SIG-M5 (cell line): ENCODE results near the gene ADPRHL1.
"Not testable (repeated sequence)": the region's sequence is repeated elsewhere in the genome, so short reads cannot be mapped to it uniquely, and the experiment has no call there.

Source experiments
- DNase-seq: peaks from one replicate; lab custom pipeline; 2025; lab: John Stamatoyannopoulos, UW

The ADPRHL1 gene

DNA sequence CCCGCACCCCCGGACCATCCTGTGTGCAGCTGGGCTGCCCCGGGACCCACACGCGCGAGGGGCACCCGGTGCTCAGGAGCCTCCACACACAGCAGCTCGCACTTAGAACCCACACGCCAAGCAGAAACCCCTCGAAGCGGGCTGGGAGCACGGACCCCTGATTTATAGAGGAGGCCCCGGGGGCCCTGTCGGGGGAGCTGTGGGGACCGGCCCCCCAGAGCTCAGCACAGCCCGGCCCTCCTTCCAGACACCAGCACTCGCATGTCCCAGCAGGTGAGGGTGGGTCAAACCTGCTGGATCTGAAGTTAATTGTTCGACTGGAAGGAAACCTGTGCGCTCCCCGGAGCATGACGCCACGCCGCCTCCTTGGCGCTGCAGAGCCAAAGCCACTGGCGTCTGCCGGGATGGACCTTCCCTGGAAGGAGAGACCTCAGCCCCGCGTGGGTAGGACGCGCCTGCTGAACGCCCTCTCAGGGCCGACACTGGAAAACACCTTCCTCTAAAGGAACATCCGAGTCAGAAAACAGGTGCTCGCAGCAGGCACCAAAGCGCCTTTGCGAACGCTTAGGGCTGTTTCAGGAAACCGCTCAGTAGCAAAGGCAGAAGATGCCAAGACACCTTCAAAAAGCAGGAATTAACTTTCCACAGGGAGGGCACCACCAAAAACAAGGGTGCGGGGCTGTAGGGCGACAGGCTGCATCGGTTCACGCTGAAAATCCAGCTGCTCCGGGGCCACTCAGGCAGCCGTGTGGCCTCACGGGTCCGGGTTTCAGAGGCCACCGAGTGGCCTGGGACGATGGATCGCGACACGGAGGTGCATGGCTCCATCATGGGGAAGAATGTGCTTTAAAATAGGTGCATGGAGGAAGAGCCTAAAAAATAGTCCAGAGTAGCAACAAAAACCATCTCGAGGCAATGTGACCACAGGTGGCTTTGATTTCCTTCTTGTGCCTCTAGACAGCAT is 51.6 kb downstream of the ADPRHL1 start:
- DNase-seq = no peak

DNA sequence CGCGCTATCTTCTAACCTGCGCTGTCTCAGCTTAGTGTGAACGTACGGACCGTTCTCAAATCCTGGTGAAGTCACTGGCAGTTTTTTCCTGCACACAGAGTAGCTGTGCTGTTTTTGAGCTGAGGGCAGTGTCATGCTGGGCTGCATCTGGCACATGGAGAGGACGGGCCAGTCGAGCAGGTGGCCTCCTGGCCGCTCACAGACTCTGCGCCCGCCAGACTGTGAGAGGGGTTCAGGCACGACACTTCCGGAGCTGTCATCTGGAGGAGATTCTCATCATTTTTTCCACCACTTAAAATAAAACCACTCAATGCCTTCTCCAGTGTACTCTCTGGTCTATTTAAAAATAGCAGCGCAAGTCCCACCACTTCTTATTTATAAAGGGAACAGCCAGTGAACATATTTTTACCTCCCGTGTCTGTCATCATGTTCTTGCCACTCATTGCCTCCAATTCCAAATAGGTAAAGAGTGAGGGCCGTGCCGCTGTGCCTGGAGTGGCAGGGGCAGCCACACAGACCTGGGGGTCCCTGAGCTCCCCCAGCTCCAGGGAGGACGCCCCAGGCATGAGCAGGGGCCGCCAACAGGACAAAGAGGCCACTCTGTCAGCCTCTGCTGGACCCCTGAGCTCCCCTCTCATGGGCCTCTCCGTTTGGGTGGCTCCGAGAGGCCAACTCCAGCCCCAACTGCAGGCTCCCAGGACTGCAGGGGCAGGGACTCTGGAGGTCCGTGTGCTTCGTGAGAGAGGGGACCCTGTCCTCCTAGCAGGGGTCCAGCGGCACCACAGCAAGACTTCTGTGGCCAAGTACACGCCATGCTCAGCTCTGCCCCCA is 52.5 kb downstream of the ADPRHL1 start:
- DNase-seq = no peak

DNA sequence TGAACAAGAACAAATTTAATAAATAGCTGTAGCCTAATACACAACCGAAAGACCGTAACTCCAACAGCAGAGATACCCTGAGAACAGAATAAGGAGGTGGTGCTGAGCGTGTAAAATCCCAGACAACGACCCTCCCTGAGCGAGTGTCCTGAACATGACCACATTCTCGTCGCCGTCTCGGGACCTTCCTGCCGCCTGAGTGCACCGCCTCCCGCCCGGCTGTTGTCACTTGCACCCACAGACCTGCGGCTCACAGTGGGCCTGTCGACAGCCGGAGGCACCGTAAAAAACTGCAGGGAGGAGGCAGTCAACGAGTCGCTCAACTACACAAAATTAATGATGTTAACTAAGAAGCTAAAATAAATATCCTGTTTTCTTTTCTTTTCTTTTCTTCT is 53.5 kb downstream of the ADPRHL1 start:
- DNase-seq = no peak

DNA sequence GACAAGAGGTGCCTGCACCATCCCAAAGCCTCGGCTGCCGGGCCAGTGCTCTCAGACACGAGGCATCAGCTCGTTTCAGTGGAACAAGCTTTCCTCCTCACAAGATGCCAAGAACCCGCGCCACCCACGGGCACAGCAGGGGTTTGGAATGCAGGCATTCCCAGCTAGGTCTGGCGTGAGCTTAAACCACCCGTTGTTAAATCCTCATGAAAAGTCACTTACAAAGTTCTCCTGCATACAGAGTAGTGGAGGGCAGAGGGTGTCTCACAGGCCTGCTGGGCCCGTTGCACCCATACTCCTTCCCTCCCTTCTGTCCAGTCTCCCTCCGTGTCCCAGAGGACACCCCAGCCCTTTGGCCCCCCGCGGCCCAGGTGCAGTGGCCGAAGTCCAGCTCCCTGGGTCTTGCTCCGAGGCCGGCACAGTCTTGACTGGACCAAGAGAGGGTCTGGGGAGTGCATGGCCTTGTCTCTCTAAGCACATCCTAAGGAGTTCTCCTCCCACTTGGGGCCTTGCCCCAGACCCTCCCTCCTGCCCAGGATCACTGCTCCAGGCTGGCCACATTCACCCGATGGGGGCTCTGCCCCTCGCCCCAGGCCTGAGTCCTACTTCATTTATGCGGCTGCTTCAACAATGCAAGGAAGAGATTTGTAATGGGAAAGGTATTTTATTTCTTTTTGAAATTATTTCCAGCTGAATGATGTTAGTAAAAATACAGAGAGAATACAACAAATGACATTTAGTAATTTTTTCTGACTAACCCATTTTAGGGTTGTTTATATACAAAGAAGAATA is 54.1 kb downstream of the ADPRHL1 start:
- DNase-seq = no peak

DNA sequence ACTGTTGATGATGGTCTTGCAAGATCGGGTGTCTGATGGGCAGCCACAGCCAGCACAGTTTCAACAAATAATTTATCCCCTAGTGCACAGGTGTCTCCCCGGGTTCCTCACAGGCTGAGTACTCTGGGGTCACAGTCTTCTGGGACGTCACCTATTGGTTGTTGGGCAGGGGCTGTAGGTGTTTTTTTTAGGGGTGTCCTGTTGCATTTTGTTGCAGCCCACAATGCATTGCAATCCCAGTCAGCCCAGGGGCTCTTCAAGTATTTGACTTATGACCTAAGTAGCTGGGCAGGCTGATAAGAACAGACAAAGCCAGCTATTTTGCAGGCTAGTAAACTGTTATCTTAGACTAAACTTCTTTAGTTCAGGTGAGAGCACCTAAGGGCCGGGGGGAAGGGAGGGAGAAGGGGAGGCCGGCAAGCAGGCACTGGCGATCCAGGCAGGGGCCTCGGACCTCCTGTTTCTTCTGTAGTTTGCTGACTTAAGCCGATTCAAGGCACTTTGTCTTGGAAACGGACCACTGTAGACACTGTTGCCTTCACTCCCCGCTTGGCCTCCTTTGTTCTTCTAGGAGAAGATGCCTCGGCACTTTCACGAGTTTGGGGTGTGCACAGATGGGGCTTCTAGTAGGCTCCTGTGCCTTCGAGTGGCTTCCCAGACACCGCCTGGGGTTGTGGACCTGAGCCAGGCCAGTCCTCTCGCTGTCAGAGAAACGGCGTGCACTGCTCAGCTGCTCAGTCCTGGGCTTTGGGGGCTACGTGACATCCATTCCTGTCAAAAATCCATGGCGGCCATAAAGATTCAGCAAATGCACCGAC is 55.5 kb downstream of the ADPRHL1 start:
- DNase-seq = no peak

DNA sequence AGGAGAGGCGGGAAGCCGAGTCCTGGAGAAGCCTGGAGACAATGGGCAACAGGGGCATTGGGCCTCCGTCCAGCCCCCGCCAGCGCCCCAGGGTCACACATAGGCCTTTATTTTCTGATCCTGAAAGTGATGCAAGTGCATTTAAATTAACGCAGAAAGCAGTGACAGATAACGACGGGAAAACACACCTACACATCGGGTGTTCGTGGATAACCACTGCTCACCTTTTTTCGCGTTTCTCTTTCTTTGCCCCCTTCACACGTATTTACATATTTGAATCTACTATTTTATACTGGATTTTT is 59.0 kb downstream of the ADPRHL1 start:
- no peak for DNase-seq

DNA sequence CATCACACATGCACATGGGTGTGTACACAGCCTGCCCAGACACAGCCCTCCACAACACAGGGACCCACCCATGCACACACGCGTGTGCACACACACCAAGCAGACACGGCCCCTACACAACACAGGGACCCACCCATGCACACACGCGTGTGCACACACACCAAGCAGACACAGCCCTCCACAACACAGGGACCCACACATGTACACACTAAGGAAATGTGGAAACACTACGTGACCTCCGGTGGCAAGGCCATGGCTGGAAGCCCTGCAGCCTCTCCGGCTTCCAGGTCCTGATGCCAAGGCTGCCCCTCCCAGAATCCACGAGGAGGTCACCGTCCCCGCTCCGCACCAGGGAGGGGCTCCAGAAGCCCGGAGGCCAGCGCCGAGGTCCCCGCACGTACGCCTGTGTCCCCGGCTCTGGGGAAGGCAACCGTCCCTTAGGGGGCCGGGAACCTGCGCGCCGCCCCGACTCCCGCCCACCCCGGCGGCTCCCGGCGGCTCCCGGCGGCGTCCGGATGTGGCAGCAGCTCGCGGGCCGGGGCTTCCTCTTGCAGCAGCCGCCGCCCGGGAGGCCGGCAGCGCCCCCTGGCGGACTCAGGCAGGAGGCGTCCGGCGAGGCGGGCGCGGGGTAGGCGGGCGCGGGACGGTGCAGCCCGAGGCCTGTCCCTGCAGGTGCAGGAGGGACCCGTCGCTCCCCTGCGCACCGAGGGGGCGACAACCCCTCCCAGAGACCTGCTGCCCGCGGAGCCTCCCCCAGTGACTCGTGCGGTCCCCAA is 59.5 kb downstream of the ADPRHL1 start:
- DNase-seq = peak; percentile 25

DNA sequence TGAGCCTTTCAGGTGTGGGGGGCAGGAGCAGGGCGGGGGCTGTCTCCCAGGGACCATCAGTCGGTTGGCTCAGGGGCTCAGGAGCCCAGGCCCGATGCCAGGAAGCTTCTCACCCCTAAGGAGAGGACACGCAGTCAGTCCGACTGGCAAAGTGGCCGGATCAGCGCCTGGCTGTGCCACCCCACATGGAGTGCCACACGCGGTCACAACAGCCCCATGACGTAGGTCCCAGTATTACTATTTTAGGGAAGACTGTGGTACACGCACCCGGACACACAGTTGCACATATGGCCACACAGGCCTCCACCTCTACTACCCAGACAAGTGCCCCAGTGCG is 60.1 kb downstream of the ADPRHL1 start:
- DNase-seq = no peak

DNA sequence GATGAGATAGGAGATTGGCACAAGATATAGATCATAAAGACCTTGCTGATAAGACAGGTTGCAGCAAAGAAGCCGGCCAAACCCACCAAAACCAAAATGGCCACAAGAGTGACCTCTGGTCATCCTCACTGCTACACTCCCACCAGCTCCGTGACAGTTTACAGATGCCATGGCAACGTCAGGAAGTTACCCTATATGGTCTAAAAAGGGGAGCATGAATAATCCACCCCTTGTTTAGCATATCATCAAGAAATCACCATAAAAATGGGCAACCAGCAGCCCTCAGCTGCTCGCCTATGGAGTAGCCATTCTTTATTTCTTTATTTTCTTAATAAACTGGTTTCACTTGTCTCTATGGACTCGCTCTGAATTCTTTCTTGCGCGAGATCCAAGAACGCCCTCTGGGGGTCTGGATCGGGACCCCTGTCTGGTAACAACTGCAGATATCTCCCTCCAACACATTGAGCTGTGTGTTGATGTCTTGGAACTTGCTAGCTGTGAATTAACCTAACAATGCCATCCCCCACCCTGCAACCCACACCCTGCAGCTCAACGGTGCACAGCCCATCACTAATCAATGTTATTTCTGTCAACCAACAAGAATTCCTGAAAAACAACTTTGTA is 62.3 kb downstream of the ADPRHL1 start:
- DNase-seq = no peak

DNA sequence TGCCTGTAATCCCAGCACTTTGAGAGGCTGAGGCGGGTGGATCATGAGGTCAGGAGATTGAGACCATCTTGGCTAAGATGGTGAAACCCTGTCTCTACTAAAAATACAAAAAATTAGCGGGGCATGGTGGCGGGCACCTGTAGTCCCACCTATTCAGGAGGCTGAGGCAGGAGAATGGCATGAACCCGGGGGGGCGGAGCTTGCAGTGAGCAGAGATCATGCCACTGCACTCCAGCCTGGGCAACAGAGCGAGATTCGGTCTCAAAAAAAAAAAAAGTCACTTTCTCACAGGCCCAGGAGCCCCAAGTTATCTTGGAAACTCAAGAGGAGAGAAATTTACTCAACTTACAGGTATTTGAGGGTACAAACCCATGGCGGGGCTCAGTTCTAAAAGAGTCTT is 63.7 kb downstream of the ADPRHL1 start:
- DNase-seq = not testable (repeated sequence)

DNA sequence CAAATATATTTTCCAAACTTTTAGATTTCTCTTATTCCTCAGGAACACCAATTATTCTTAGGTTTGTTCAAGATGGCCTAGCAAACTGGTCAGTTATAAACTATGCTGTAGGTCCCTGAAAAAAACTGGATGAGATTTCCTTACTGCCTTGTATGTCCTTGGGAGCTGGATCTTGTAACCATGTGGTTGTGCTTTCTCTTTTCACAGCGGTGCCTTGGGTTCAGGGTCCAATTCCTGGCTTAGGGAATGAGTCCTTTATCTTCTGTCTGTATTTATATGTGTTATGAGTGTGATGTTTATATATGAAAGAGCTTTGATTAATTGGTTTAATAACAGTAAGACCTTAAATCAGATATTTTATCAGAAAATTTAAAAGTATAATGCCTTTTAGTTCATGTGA is 65.9 kb downstream of the ADPRHL1 start:
- DNase-seq = no peak

DNA sequence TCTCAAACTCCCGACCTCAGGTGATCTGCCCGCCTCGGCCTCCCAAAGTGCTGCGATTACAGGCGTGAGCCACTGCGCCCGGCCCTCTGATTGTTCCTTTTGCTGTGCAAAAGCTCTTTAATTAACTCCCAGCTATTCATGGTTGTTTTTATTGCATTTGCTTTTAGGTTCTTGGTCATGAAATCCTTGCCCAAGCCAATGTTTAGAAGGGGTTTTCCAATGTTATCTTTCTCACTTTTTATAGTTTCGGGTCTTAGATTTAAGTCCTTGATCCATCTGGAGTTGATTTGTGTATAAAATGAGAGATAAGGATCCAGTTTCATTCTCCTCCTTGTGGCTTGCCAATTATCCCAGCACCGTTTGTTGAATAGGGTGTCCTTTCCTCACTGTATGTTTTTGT is 70.2 kb downstream of the ADPRHL1 start:
- DNase-seq = no peak

DNA sequence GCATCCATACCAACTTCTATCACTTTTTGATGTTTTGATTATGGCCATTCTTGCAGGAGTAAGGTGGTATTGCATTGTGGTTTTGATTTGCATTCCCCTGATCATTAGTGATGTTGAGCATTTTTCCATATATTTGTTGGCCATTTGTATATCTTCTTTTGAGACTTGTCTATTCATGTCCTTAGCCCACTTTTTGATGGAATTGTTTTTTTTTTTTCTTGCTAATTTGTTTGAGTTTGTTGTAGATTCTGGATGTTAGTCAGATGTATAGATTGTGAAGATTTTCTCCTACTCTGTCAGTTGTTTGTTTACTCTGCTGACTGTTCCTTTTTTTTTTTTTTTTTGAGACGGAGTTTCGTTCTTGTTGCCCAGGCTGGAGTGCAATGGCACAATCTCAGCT is 70.7 kb downstream of the ADPRHL1 start:
- DNase-seq = not testable (repeated sequence)

DNA sequence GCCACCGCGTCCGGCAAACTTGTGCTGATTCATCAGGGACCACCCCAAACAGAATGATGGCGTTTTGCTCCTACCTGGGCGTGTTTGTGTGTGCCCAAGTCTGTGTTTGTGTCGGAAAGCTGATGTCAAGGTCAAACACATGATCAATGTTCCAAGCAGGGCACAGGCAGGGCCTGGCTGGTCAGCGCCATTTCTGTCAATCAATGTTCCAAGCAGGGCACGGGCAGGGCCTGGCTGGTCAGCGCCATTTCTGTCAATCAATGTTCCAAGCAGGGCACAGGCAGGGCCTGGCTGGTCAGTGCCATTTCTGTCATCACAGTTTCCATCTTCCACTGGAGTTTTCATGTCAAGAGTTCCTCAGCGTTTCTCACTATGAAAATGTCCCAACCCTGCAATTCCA is 74.5 kb downstream of the ADPRHL1 start:
- no peak for DNase-seq

DNA sequence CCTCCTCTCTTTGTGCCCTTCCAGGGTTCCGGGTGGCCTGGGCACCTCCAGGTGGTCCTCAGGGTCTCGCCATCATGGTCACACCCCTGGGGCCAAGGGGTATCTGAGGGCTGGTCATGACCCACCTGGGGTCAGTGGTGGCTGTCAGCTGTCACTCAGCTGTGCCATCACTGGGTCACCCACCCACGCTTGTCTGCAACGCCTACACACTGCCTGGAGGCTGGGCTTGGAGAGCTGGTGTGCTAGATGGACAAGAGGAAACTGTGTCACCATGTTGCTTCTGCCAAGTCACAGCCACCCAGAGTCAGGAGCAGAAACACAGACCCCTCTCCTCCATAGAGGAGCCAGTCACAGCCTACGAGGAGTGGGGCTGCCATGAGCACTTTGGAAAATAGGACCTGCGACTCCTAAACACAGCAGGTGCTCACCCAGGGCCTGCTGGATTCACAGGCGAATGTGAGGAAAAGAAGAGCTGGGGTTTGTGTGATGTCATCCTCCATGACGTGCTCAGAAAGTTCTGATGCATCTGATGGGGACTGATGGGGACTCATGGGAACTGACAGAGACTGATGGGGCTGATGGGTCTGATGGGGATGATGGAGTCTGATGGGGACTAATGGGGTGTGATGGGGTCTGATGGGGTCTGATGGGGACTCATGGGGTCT is 78.6 kb downstream of the ADPRHL1 start:
- DNase-seq = no peak

DNA sequence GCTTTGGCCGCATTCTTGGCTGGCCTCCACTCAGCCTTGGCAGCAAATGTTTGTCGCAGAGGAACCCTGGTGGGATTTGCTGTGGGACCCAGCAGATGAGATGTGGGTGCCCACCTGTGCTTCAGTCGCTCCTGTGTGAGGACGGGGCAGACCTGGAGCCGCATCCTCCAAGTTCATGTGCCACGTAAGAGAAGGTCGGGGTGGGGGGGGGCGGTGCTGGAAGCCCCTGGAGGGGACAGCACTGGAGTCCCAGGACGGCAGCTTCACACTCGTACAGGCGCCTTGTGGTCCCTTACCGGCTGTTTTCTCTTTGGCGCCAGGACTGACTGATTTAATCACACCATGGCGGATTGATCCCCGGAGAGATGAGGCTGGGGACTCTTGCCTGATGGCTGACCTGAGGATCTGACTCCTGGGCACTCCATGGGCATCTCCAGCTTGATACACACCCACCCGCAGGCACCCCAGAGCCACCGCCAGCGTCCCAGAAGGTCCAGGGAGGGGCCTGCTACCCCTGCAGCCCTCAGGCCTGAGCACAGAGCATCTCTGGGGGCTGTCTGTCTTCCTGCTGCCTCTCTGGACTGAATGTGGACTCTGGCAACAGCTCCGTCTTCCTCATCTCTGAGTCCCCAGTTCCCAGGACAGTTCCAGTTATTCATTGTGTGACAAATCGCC is 79.3 kb downstream of the ADPRHL1 start:
- no peak for DNase-seq

DNA sequence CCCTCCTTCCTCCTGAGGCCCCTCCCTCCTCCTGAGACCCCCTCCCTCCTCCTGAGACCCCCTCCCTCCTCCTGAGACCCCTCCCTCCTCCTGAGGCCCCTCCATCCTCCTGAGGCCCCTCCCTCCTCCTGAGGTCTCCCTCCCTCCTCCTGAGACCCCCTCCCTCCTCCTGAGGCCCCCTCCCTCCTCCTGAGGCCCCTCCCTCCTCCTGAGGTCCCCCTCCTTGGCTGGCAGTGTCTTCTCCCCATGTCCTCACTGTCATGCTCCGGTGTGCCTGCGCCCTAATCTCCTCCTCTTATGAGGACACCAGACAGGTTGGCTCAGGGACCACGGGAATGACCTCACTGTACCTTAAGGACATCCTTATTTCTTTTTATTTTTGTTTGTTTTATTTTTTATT is 81.6 kb downstream of the ADPRHL1 start:
- not testable (repeated sequence) for DNase-seq

DNA sequence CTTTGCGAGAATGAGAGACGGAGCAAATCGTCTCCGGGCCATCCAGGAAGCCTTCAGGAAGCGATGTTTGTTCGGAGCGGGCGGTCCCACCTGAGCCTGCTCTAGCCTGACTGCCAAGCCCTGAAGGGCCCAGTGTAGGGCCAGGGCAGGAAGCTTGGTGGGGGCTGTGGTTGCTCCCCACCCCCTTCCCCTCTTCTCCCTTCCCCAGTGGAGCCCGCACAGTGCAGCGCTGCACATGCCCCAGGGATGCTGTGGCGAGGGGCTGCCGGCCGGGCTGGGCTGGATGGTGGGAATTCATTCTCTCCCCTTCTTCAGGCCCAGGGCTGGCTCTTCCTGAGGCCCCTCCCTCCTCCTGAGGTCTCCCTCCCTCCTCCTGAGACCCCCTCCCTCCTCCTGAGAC is 82.2 kb downstream of the ADPRHL1 start:
- DNase-seq = no peak

DNA sequence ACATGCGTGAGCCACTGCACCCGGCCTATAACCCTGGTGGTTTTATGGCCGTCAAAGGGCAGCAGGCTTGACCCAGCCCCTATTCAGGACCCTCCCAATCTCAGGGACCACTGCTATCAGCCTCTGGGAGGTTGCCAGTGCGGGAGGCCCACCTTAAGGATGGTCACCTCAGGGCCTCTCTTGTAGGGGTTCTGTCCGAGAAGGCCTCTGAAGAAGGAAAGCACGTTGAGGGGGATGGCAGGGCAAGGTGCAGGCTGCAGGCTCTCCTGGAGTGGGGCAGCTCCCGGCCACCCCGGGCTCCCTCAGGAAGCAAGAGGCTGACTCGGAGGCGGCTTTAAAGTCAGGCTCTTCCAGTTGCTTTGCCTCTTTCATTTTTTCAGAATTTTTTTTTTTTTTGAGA is 83.4 kb downstream of the ADPRHL1 start:
- DNase-seq = no peak
